ENCODE results near the gene COPZ2.
"Not testable (repeated sequence)": the region's sequence is repeated elsewhere in the genome, so short reads cannot be mapped to it uniquely, and the experiment has no call there.

The COPZ2 gene

DNA sequence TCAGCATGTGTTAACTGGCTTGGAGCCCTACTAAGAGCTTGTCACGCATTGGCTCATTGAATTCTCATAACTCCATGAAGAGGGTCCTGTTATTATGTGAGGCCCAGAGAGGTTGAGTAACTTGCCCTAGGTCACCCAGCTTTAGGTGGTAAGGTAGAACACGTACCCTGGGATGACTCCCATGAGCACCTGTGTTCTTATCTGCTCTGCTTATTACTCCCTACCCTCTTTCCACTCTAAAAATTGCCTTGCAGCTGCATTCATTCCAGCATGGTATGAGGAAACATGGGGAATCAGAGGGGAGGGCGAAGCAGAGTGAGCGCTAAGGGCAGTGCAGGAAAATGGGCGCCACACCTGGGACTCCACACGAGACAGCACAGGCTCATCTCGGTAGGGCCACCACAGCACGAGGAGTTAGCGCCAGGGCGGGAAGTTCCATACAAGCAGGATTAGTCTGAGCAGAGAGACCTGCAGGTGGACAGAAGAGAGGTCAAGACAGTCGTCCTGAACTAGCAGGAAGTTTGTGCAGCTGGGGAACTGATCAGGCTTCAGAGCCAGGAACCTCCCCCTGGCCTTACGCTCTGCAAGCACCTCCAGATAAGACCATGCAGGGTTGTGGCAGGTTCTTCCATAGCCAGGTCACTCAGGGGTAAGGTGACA is 10.1 kb downstream of the COPZ2 start:
- no peaks in the 10 kb centered on the region for H3K9me3 ChIP-seq (ENCODE audit: control insufficient read depth in 1 of 2, low read length in 2 of 2)
- peaks cover 3% of the 10 kb centered on the region for H3K27me3 ChIP-seq (ENCODE audit: low read depth, low read length)
- H3K36me3 ChIP-seq (ENCODE audit: control insufficient read depth in 1 of 2, insufficient read depth in 2 of 2, low read length in 2 of 2): no peaks in the 10 kb centered on the region
- H3K4me1 ChIP-seq (ENCODE audit: control insufficient read depth in 1 of 2, insufficient read depth in 2 of 2, low read length in 2 of 2): peaks cover 16 to 40% of the 10 kb centered on the region in 2 donors
- H3K4me3 ChIP-seq (ENCODE audit: low read depth in 1 of 2, low read length in 2 of 2): no peak overlapping the region
- no peak overlapping the region for H3K27ac ChIP-seq (ENCODE audit: low read length)

DNA sequence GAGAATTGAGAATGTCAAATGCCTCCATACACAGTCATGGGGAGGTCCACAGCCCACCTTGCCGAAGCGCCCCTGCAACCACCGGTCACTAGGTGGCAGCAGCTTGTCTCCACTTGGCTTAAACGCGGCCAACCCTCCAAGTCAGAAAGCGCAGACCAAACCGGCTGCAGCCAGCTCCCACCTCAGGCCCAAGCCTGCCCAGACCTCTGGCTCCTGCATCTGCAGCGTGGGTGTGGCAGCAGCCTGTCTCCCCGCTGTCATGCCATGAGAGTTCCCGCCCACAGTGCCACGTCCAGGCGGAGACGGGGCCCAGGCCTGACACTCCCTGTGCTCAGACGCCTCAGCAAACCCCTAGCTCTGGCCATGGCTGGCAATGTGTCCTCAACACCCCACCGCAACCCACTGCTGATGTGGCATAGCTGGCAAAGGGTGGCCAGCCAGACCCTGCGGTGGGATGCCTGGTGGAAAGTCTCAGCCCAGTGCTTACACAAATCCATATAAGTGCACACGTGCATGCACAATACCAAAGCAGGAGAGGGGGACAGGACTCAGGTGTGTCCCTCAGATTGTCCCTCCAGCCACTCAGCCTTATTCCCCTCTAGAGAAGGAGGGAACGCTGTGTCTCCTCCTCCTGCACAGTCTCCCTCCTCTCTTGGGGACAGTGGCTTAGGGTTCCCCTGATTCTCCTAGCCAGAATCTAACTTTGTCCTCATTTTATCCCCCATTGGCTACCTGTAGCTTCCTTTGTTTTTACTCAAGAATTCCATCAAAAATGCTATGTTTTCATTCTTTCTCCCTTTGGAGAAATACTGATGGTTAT is 10.9 kb downstream of the COPZ2 start:
- Histone ChIP-seq H3K36me3 (ENCODE audit: control insufficient read depth in 1 of 2, insufficient read depth in 2 of 2, low read length in 2 of 2) (no peaks in the 10 kb centered on the region), H3K4me3 (ENCODE audit: low read depth in 1 of 2, low read length in 2 of 2) (no peak overlapping the region), H3K4me1 (ENCODE audit: control insufficient read depth in 1 of 2, insufficient read depth in 2 of 2, low read length in 2 of 2) (peaks cover 16 to 40% of the 10 kb centered on the region in 2 donors), H3K9me3 (ENCODE audit: control insufficient read depth in 1 of 2, low read length in 2 of 2) (no peaks in the 10 kb centered on the region), H3K27ac (ENCODE audit: low read length) (no peak overlapping the region), H3K27me3 (ENCODE audit: low read depth, low read length) (peaks cover 3% of the 10 kb centered on the region)

DNA sequence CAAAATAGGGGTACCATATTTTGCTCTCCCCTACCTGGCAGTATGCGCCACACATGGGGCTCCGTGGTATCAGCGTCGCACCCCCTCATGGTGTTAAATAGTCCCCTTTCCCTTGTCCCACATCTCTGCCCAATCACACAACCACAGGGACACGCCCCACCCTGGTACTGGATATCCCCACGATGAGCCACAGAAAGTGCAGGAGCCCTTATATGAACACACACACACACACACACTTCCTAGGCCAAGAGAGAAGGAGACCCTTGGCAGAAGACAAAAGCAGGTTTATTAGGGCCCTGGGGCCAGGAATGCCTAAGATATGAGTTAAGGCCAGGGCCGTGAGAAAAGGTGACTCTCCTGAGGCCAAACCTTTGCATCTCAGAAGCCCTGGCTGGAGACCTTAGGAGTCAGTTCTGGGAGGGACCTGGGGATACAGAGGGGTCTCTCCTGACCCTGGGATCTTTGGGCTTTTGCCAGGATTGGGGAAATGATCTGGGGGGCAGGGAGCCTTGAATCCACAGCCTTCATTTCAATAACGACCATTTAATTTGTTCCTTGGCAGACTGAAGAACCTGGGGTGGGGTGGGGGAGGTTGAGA is 11.6 kb downstream of the COPZ2 start:
- Histone ChIP-seq H3K27ac (ENCODE audit: low read length) (no peak overlapping the region), H3K9me3 (ENCODE audit: control insufficient read depth in 1 of 2, low read length in 2 of 2) (no peaks in the 10 kb centered on the region), H3K27me3 (ENCODE audit: low read depth, low read length) (peaks cover 3% of the 10 kb centered on the region), H3K4me1 (ENCODE audit: control insufficient read depth in 1 of 2, insufficient read depth in 2 of 2, low read length in 2 of 2) (peaks cover 16 to 40% of the 10 kb centered on the region in 2 donors), H3K4me3 (ENCODE audit: low read depth in 1 of 2, low read length in 2 of 2) (peak overlapping the region in 1 of 2 donors; percentile 83), H3K36me3 (ENCODE audit: control insufficient read depth in 1 of 2, insufficient read depth in 2 of 2, low read length in 2 of 2) (no peaks in the 10 kb centered on the region)

DNA sequence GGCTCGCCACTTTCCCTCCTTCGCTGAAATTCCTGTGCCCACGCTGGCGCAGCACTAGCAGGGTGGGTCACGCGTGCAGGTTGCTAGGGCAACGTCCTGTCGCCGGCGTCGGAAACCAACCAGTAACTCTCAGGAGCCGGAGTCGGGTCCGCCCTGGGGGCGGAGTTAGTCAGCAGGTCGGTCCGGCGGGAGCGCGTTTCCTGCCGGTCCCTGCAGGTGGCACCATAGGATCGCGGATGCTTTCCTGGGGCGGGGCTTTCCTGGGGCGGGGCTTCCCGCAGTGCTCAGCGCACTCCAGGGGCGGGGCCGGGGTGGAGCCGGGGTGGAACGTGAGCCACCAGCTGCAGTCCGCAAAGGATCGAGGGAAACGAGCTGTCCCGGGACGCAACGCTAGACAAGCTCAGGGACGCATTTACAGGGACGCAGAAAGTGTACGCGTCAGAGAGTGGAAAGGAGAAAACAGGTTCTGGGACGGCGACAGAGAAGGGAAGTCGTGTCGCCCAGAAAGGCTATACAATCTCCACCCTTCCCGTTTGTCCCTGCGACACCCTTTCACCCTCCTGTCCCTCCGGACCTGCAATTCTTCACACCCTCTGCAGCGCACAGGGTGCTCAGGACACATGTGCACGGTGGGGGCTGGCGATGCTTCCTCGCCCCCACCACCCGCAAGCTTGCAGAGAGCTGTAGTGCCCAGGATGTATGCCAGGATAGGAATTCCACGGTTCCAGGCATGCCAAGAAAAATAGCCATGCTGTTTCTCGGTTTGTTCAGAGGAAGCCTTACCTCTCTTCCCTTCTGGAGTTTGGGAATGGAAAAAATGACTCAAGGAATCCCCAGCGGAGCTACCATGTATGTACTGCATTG is 12.3 kb downstream of the COPZ2 start:
- peak overlapping the region; percentile 77 to 83 for H3K4me3 ChIP-seq (ENCODE audit: low read depth in 1 of 2, low read length in 2 of 2)
- H3K36me3 ChIP-seq (ENCODE audit: control insufficient read depth in 1 of 2, insufficient read depth in 2 of 2, low read length in 2 of 2): no peaks in the 10 kb centered on the region
- H3K4me1 ChIP-seq (ENCODE audit: control insufficient read depth in 1 of 2, insufficient read depth in 2 of 2, low read length in 2 of 2): peaks cover 16 to 34% of the 10 kb centered on the region in 2 donors
- H3K9me3 ChIP-seq (ENCODE audit: control insufficient read depth in 1 of 2, low read length in 2 of 2): no peaks in the 10 kb centered on the region
- peaks cover 3% of the 10 kb centered on the region for H3K27me3 ChIP-seq (ENCODE audit: low read depth, low read length)
- peak overlapping the region; percentile 43 for H3K27ac ChIP-seq (ENCODE audit: low read length)

DNA sequence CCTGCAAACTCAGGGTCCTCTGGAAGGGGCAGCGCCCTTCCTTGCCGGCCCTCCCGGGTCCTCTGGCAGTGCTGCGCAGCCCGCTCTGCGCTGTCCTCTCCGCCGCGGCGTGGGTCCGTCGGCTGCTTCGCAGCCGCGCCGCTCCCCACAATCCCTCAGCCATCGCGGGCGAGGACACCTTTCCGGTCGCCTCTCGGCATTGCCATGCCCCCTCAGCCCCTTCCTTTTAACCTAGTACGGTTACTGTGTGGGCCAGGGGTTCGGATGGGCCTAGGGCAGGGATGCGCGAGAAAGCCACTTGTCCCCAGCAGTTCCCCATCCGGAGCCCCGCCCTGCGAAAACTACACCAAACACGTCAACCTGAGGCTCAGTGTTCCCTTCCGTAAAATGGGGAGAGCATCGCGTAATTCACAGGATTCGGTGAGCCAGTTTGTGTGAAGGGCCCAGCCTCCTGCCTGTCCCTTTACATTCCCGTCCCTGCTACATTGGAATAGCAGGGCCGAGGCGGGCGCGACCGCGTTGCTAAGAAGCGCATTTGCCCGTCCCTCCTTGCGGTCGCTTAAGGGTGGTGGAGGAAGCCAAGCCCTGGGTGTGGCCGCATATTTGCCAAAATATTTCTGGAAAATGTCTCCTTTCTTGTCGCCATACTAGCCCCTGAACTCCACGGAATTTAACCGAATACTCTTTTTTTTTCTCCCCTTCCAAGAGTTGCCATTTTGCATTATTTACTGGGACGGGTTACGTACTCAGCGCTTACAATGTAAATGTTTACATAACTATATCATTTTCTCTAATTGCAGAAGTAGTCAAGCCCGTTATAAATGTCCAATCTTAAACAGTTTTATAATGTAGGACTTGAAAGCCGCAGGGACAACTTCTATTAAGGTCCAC is 13.2 kb downstream of the COPZ2 start:
- peaks cover 3% of the 10 kb centered on the region for H3K27me3 ChIP-seq (ENCODE audit: low read depth, low read length)
- H3K9me3 ChIP-seq (ENCODE audit: control insufficient read depth in 1 of 2, low read length in 2 of 2): no peaks in the 10 kb centered on the region
- H3K4me1 ChIP-seq (ENCODE audit: control insufficient read depth in 1 of 2, insufficient read depth in 2 of 2, low read length in 2 of 2): peaks cover 16 to 34% of the 10 kb centered on the region in 2 donors
- no peaks in the 10 kb centered on the region for H3K36me3 ChIP-seq (ENCODE audit: control insufficient read depth in 1 of 2, insufficient read depth in 2 of 2, low read length in 2 of 2)
- H3K4me3 ChIP-seq (ENCODE audit: low read depth in 1 of 2, low read length in 2 of 2): peak overlapping the region; percentile 55 to 83
- no peak overlapping the region for H3K27ac ChIP-seq (ENCODE audit: low read length)

DNA sequence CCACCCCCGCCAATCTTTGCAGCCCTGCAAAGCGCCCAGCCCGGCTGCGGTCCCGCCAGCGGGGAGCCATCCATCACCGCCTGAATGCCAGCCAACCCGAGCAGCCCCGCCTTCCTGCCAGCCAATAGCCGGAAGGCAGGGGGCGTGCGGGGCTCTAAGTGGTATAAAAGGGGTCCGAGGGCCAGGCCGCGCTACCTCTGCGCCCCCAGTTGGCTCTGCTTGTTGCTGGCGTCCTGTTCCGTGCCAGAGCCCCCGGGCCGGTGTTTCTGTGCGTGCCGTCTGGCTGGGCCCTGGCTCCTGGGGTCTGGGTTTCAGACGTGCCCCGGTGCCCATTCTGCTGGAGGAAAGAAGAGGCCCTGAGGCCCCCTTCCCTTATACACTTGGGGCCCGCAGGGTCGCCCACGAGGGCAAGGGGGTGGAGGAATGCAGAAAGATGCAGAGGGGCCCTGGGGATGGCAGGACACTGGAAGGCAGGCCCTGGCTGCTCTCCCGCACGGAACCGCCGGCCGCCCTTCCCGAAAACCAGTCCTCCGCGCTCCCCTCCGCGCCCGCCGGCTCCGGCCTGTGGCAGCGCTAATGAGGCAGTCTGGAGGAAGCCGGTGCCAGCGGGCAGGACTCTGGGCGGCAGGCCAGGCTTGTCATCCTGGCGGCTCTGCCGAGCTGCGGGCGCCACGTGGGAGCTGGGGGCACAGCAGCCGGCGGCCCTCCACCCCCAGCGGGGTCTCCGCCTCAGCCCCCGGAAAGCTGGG is 14.0 kb downstream of the COPZ2 start:
- peaks cover 3% of the 10 kb centered on the region for H3K27me3 ChIP-seq (ENCODE audit: low read depth, low read length)
- no peaks in the 10 kb centered on the region for H3K9me3 ChIP-seq (ENCODE audit: control insufficient read depth in 1 of 2, low read length in 2 of 2)
- H3K4me3 ChIP-seq (ENCODE audit: low read depth in 1 of 2, low read length in 2 of 2): peak overlapping the region; percentile 55 to 83
- H3K27ac ChIP-seq (ENCODE audit: low read length): no peak overlapping the region
- no peaks in the 10 kb centered on the region for H3K36me3 ChIP-seq (ENCODE audit: control insufficient read depth in 1 of 2, insufficient read depth in 2 of 2, low read length in 2 of 2)
- H3K4me1 ChIP-seq (ENCODE audit: control insufficient read depth in 1 of 2, insufficient read depth in 2 of 2, low read length in 2 of 2): peaks cover 16 to 34% of the 10 kb centered on the region in 2 donors

DNA sequence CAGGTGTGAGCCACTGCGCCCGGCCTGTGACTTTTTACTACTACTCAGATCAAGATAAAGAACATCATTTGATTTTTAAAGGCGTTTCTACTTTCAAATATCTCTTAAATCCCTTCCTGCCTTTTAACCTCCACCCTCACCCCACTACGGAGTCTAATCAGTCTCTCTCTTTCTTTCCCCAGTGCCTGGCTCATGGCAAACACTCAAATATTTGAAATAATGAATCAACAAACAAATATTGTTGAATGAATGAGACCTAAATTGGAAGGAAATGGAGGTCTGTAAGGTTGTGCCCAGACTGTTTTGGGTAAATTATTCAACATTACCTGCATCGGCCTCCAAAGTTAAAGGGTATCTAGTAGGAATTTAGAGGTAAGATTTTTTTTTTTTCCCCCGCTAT is 14.7 kb downstream of the COPZ2 start:
- Histone ChIP-seq H3K36me3 (ENCODE audit: control insufficient read depth in 1 of 2, insufficient read depth in 2 of 2, low read length in 2 of 2) (no peaks in the 10 kb centered on the region), H3K27ac (ENCODE audit: low read length) (no peak overlapping the region), H3K4me1 (ENCODE audit: control insufficient read depth in 1 of 2, insufficient read depth in 2 of 2, low read length in 2 of 2) (peaks cover 16 to 34% of the 10 kb centered on the region in 2 donors), H3K9me3 (ENCODE audit: control insufficient read depth in 1 of 2, low read length in 2 of 2) (no peaks in the 10 kb centered on the region), H3K4me3 (ENCODE audit: low read depth in 1 of 2, low read length in 2 of 2) (peak overlapping the region in 1 of 2 donors; percentile 83), H3K27me3 (ENCODE audit: low read depth, low read length) (peaks cover 3% of the 10 kb centered on the region)

DNA sequence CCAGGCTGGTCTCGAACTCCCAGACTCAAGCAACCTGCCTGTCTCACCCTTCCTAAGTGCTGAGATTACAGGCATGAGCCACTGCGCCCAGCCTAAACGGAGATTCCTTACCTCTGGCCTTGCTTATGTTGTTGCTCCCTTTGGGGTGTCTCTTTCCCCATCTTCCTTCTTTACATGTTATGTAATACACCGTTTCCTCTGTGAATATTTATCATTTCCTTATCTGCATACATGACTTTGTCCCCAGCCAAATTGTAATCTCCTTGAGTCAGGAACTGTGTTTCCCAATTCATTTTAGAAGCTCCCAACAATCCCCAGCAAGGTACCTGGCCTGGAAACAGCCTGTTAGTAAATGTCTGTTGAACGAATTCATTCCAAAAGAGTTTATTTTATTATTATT is 15.7 kb downstream of the COPZ2 start:
- Histone ChIP-seq H3K4me1 (ENCODE audit: control insufficient read depth in 1 of 2, insufficient read depth in 2 of 2, low read length in 2 of 2) (peaks cover 16 to 34% of the 10 kb centered on the region in 2 donors), H3K27ac (ENCODE audit: low read length) (no peak overlapping the region), H3K4me3 (ENCODE audit: low read depth in 1 of 2, low read length in 2 of 2) (no peak overlapping the region), H3K9me3 (ENCODE audit: control insufficient read depth in 1 of 2, low read length in 2 of 2) (no peaks in the 10 kb centered on the region), H3K27me3 (ENCODE audit: low read depth, low read length) (peaks cover 3% of the 10 kb centered on the region), H3K36me3 (ENCODE audit: control insufficient read depth in 1 of 2, insufficient read depth in 2 of 2, low read length in 2 of 2) (no peaks in the 10 kb centered on the region)

DNA sequence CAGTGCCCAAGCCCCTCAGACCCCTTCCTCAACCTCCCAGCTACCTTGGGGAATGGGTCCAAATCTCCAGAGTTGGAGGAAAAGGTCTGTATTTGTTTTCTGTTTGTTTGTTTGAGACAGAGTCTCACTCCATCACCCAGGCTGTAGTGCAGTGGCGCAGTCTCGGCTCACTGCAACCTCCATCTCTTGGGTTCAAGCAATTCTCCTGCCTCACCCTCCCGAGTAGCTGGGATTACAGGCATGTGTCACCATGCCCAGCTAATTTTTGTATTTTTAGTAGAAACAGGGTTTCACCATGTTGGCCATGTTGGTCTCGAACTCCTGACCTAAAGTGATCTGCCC is 19.8 kb downstream of the COPZ2 start:
- not testable (repeated sequence) for H3K4me1 ChIP-seq (ENCODE audit: control insufficient read depth in 1 of 2, insufficient read depth in 2 of 2, low read length in 2 of 2); H3K27me3 ChIP-seq (ENCODE audit: low read depth, low read length); H3K4me3 ChIP-seq (ENCODE audit: low read depth in 1 of 2, low read length in 2 of 2); H3K27ac ChIP-seq (ENCODE audit: low read length); H3K9me3 ChIP-seq (ENCODE audit: control insufficient read depth in 1 of 2, low read length in 2 of 2); H3K36me3 ChIP-seq (ENCODE audit: control insufficient read depth in 1 of 2, insufficient read depth in 2 of 2, low read length in 2 of 2)

DNA sequence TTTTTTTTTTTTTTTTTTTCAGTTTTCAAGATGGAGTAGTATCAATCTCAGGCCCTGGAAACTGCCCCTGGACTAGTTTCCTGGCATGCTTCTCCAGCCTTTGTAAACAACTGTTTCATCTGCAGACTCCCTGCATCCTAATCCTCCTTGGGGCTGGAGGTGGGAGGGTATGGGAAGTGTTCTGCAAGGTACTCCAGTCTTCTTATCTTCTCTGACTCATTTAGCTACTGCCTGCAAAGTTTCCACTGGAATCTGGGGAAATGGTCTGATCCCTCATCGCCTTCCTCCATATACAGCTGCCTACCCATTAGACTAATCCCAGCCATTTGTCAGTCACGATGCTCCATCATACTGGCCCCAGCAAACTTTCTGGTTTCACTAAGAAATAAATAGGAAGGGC is 21.5 kb downstream of the COPZ2 start:
- Histone ChIP-seq H3K27me3 (ENCODE audit: low read depth, low read length) (peaks cover 13% of the 10 kb centered on the region), H3K4me1 (ENCODE audit: control insufficient read depth in 1 of 2, insufficient read depth in 2 of 2, low read length in 2 of 2) (peaks cover 0 to 12% of the 10 kb centered on the region in 2 donors), H3K27ac (ENCODE audit: low read length) (no peak overlapping the region), H3K4me3 (ENCODE audit: low read depth in 1 of 2, low read length in 2 of 2) (no peak overlapping the region), H3K36me3 (ENCODE audit: control insufficient read depth in 1 of 2, insufficient read depth in 2 of 2, low read length in 2 of 2) (no peaks in the 10 kb centered on the region), H3K9me3 (ENCODE audit: control insufficient read depth in 1 of 2, low read length in 2 of 2) (no peaks in the 10 kb centered on the region)
